Esophagus muscularis mucosa (tissue), 4 donors: Measurements from ENCODE around the gene TRIM9. TPM values are rescaled to one million over a fixed set of nuclear protein-coding genes. Genes with fewer than 3 reads are reported as not detected.

Source experiments
- DNase-seq: peaks from one replicate; pipeline ENCODE4 v3.0.0-alpha.2; 2017; ENCODE audit errors: extremely low spot score
- H3K27ac ChIP-seq, 4 donors: fragments of 200-600 bp; sonication (generic); replicated peaks in 1 of 4; 1 replicate in 3 of 4; 2 replicates in 1 of 4; pipeline ENCODE4 v1.5.1; 2016 to 2019; ENCODE audit warnings: mild to moderate bottlenecking in 1 of 4
- H3K27me3 ChIP-seq, 4 donors: fragments of 200-600 bp; sonication (generic); one replicate each; pipeline versions ENCODE4 v1.5.1 to v1.6.0; 2016 to 2019
- H3K36me3 ChIP-seq, 4 donors: fragments of 200-600 bp; sonication (generic); one replicate each; pipeline ENCODE4 v1.5.1; 2016 to 2019
- H3K4me1 ChIP-seq, 4 donors: fragments of 200-600 bp; sonication (generic); one replicate each; pipeline ENCODE4 v1.5.1; 2016 to 2019
- H3K4me3 ChIP-seq, 4 donors: fragments of 200-600 bp; sonication (generic); 1 replicate in 2 of 4; 2 replicates in 2 of 4; pipeline ENCODE4 v1.5.1; 2016 to 2019; ENCODE audit warnings: mild to moderate bottlenecking in 4 of 4, moderate library complexity in 1 of 4
- H3K9me3 ChIP-seq, 4 donors: fragments of 200-600 bp; sonication (generic); 1 replicate in 3 of 4; 2 replicates in 1 of 4; pipeline ENCODE4 v1.5.1; 2016 to 2019
- EP300 ChIP-seq: sonication (generic); formaldehyde crosslinking; IDR thresholded peaks from one replicate; pipeline ENCODE4 v1.6.1; 2017; ENCODE audit warnings: antibody characterized with exemption
- POLR2A ChIP-seq: fragments of 450-650 bp; IDR thresholded peaks from one replicate; pipeline ENCODE4 v1.6.1; 2017; ENCODE audit warnings: antibody characterized with exemption, moderate library complexity, mild to moderate bottlenecking, low read depth
- POLR2AphosphoS5 ChIP-seq, 2 donors: sonication (generic); formaldehyde crosslinking; IDR thresholded peaks; one replicate each; pipeline ENCODE4 v1.6.1; 2017; ENCODE audit warnings: antibody characterized with exemption in 2 of 2
- WGBS: methylation state at CpG from one replicate; pipeline ENCODE4 v1.1.5; 2018; 5-methylcytosine and 5-hydroxymethylcytosine counted together
- intact Hi-C: fragments of 100-400 bp; cut with DNase I; formaldehyde crosslinking; loops from one replicate; pipeline ENCODE4 v1.15.1; 2023
- total RNA-seq, 4 donors: library from RNA; depleted of rRNA; stranded (reverse); fragments of >200 nt; gene quantifications; one replicate each; pipeline versions ENCODE4 v1.1.0 to v1.2.1, GENCODE V29; 2016
- TF ChIP-seq, protein P1 (sequence below), 3 experiments: fragments of 200-600 bp in 2 of 3; fragments of 450-650 bp in 1 of 3; sonication (generic) in 2 of 3; IDR thresholded peaks; one replicate each; pipeline ENCODE4 v1.5.1; 2017 to 2019; ENCODE audit warnings: antibody characterized with exemption in 3 of 3, mild to moderate bottlenecking in 2 of 3, moderate library complexity in 1 of 3

TRIM9 gene
- total RNA-seq, 4 donors from 2014 or later: 0.58 to 1.7 (median 0.76) TPM

DNA sequence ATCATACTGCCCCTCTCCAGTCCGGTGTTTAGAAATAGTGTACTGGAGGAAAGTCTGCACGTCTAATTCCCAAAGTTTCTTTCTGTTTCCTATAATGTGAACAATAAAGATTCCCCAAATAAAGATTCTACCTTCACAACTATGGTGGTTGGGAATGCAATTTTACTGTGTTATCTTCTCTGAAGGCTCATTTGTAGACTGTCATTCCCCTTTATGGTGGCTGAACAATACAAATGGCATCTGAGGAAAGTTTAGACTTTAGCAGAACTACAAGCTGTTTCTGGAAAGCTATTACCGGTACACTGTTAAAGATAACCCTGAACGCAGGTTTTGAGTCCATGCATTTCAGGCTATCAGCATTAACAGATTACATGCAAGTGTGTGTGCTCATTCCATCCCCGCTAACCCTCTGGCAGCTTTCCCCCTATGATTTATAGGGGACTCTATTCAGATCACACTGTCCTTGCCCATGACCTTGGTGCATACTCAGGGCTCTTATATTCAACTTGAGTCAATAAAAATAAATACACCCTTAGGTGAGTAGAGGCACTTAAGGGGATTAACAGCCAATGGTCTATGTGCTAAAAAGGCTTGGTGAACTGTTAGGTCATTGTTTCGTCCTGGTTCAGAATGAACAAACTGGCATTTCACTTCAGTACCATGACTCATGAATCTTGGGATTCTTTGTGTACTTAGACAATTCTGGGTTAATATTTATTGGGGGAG, 89.9 kb downstream of the TRIM9 start:
- intact Hi-C loops: no loop called here
- 57% methylated on average over 6 of the region's 6 CpGs for WGBS
- Histone ChIP-seq H3K27ac (no peak overlapping the region), H3K9me3 (no peaks in the 10 kb centered on the region), H3K36me3 (no peaks in the 10 kb centered on the region), H3K27me3 (no peaks in the 10 kb centered on the region), H3K4me1 (peaks cover 0 to 21% (median 7%) of the 10 kb centered on the region in 4 donors), H3K4me3 (no peak overlapping the region)
- no peak for DNase-seq
- TF ChIP-seq POLR2AphosphoS5 (IDR thresholded peaks at IDR 0.05): no peak
- no peak for TF ChIP-seq POLR2A
- TF ChIP-seq EP300: no peak
- TF ChIP-seq, protein P1, sequence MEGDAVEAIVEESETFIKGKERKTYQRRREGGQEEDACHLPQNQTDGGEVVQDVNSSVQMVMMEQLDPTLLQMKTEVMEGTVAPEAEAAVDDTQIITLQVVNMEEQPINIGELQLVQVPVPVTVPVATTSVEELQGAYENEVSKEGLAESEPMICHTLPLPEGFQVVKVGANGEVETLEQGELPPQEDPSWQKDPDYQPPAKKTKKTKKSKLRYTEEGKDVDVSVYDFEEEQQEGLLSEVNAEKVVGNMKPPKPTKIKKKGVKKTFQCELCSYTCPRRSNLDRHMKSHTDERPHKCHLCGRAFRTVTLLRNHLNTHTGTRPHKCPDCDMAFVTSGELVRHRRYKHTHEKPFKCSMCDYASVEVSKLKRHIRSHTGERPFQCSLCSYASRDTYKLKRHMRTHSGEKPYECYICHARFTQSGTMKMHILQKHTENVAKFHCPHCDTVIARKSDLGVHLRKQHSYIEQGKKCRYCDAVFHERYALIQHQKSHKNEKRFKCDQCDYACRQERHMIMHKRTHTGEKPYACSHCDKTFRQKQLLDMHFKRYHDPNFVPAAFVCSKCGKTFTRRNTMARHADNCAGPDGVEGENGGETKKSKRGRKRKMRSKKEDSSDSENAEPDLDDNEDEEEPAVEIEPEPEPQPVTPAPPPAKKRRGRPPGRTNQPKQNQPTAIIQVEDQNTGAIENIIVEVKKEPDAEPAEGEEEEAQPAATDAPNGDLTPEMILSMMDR (IDR thresholded peaks at IDR 0.05): no peak

DNA sequence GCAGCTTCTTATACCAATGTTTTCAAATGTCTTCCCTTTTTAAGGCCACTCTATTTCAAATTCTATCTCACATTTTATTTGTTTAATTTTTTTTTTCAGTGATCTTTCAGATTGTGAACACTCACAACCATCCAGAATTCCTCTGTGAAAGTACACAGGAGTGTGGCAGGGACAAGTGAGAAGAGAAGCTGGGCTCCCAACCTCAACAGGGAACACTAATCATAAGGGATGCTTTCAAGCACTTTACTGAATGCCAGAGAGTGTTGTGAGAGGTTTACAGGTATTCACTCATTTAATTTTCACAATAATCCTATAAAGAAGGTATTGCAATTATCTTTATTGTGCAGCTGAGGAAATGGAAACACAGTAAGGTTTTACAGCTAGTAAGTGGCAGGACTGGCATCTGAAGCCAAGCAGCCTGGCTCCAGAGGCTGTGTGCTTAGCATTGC, 90.5 kb downstream of the TRIM9 start:
- H3K27ac ChIP-seq: no peak overlapping the region
- H3K4me3 ChIP-seq: no peak overlapping the region
- H3K4me1 ChIP-seq: peaks cover 0 to 21% (median 7%) of the 10 kb centered on the region in 4 donors
- no peaks in the 10 kb centered on the region for H3K27me3 ChIP-seq
- H3K9me3 ChIP-seq: no peaks in the 10 kb centered on the region
- H3K36me3 ChIP-seq: no peaks in the 10 kb centered on the region
- TF ChIP-seq POLR2AphosphoS5 (IDR thresholded peaks at IDR 0.05): no peak
- TF ChIP-seq EP300: no peak
- TF ChIP-seq, protein P1 (IDR thresholded peaks at IDR 0.05): no peak
- no peak for TF ChIP-seq POLR2A
- intact Hi-C loops: no loop called here
- no peak for DNase-seq

GRCh38 chr14:51002406-51002999, 92.4 kb downstream of the TRIM9 start:
- no peaks in the 10 kb centered on the region for H3K9me3 ChIP-seq
- no peaks in the 10 kb centered on the region for H3K27me3 ChIP-seq
- H3K4me1 ChIP-seq: peaks cover 0 to 21% (median 7%) of the 10 kb centered on the region in 4 donors
- no peak for DNase-seq
- no peak overlapping the region for H3K4me3 ChIP-seq
- intact Hi-C loops: no loop called here
- TF ChIP-seq, protein P1 (IDR thresholded peaks at IDR 0.05): no peak
- no peak for TF ChIP-seq EP300
- no peak for TF ChIP-seq POLR2AphosphoS5 (IDR thresholded peaks at IDR 0.05)
- no peak for TF ChIP-seq POLR2A
- H3K27ac ChIP-seq: no peak overlapping the region
- H3K36me3 ChIP-seq: no peaks in the 10 kb centered on the region
- 89% methylated on average over 5 of the region's 5 CpGs for WGBS

DNA sequence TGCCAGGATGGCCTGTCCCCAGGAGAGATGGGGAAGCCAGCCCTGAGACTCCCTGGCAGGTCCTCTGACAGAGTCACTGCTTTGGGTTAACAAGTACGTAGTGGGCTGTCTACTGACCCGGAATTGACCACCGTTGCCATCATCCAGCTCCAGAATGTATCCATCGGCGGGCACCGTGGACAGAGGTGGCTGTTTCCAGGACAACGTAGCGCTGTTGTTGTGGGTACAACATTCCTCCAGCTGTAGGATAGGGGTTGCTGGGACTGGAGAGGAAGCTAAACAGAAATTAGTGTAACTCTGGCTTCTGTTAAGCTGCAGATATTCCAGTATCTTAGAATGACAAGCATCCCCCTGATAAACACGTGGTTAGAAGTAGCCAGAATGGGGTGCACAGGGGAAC, 94.3 kb downstream of the TRIM9 start:
- DNase-seq: no peak
- H3K4me3 ChIP-seq: no peak overlapping the region
- no peaks in the 10 kb centered on the region for H3K27me3 ChIP-seq
- 89% methylated on average over 1 of the region's 9 CpGs for WGBS
- no peaks in the 10 kb centered on the region for H3K9me3 ChIP-seq
- intact Hi-C loops: no loop called here
- H3K27ac ChIP-seq: no peak overlapping the region
- TF ChIP-seq EP300 (no peak), POLR2A (no peak), POLR2AphosphoS5 (IDR thresholded peaks at IDR 0.05) (no peak)
- TF ChIP-seq, protein P1 (IDR thresholded peaks at IDR 0.05): no peak
- no peaks in the 10 kb centered on the region for H3K36me3 ChIP-seq
- peaks cover 0 to 14% (median 7%) of the 10 kb centered on the region in 4 donors for H3K4me1 ChIP-seq
